Mesothelial cell of epicardium (in vitro differentiated cells): ENCODE results near the gene ALKBH2. TPM values are rescaled to one million over a fixed set of nuclear protein-coding genes. Genes with fewer than 3 reads are reported as not detected.

Experiments used
- DNase-seq, 2 experiments: peaks; one replicate each; pipeline ENCODE4 v3.0.0; 2021; ENCODE audit warnings: low spot score in 2 of 2; ENCODE audit not compliant: unreplicated experiment in 2 of 2
- H3K27ac Mint-ChIP-seq: 2 replicates; pipeline ENCODE4 v1.8.0; 2021; ENCODE audit warnings: mixed read lengths
- H3K27me3 Mint-ChIP-seq: 2 replicates; pipeline ENCODE4 v1.8.0; 2021; ENCODE audit warnings: low read depth, mixed read lengths
- H3K36me3 Mint-ChIP-seq: 2 replicates; pipeline ENCODE4 v1.8.0; 2021; ENCODE audit warnings: mixed read lengths
- H3K4me1 Mint-ChIP-seq: 2 replicates; pipeline ENCODE4 v1.8.0; 2021; ENCODE audit warnings: mixed read lengths
- H3K4me3 Mint-ChIP-seq: 2 replicates; pipeline ENCODE4 v1.8.0; 2021; ENCODE audit warnings: mild to moderate bottlenecking, moderate library complexity, mixed read lengths
- H3K9me3 Mint-ChIP-seq: 2 replicates; pipeline ENCODE4 v1.8.0; 2021; ENCODE audit warnings: mixed read lengths
- CTCF ChIP-seq: fragments of 200-600 bp; sonication (generic); IDR thresholded peaks from one replicate; pipeline ENCODE4 v1.5.0; 2021; ENCODE audit warnings: antibody characterized with exemption; ENCODE audit not compliant: unreplicated experiment
- total RNA-seq: library from RNA; stranded (reverse); gene quantifications from 3 replicates; pipeline ENCODE4 v1.2.1, GENCODE V29; 2021

ALKBH2 gene
- total RNA-seq, 1 donor from 2014 or later, result 37.3 TPM

GRCh38 chr12:109125791-109126190 lies 32.5 kb upstream of the ALKBH2 start:
- TF ChIP-seq CTCF, result no peak
- Mint-ChIP-seq H3K4me1 (no peaks in the 10 kb centered on the region), H3K36me3 (no peaks in the 10 kb centered on the region), H3K27ac (no peak overlapping the region), H3K9me3 (no peaks in the 10 kb centered on the region), H3K27me3 (peaks cover 4% of the 10 kb centered on the region), H3K4me3 (no peak overlapping the region)
- no peak for DNase-seq

GRCh38 chr12:109124878-109125648 lies 31.8 kb upstream of the ALKBH2 start:
- no peaks in the 10 kb centered on the region for H3K27me3 Mint-ChIP-seq
- no peak for TF ChIP-seq CTCF
- H3K4me3 Mint-ChIP-seq, result no peak overlapping the region
- no peaks in the 10 kb centered on the region for H3K9me3 Mint-ChIP-seq
- H3K27ac Mint-ChIP-seq, result no peak overlapping the region
- H3K4me1 Mint-ChIP-seq, result no peaks in the 10 kb centered on the region
- no peak for DNase-seq
- no peaks in the 10 kb centered on the region for H3K36me3 Mint-ChIP-seq

GRCh38 chr12:109121346-109121880 lies 28.1 kb upstream of the ALKBH2 start:
- no peak for DNase-seq
- H3K9me3 Mint-ChIP-seq, result no peaks in the 10 kb centered on the region
- H3K27me3 Mint-ChIP-seq, result no peaks in the 10 kb centered on the region
- H3K36me3 Mint-ChIP-seq, result no peaks in the 10 kb centered on the region
- no peak for TF ChIP-seq CTCF
- H3K27ac Mint-ChIP-seq, result no peak overlapping the region
- no peak overlapping the region for H3K4me3 Mint-ChIP-seq
- H3K4me1 Mint-ChIP-seq, result peaks cover 3% of the 10 kb centered on the region

GRCh38 chr12:109120557-109120956 lies 27.3 kb upstream of the ALKBH2 start:
- DNase-seq, result no peak
- Mint-ChIP-seq H3K27ac (no peak overlapping the region), H3K36me3 (no peaks in the 10 kb centered on the region), H3K9me3 (no peaks in the 10 kb centered on the region), H3K4me3 (no peak overlapping the region), H3K4me1 (peaks cover 11% of the 10 kb centered on the region), H3K27me3 (no peaks in the 10 kb centered on the region)
- no peak for TF ChIP-seq CTCF

GRCh38 chr12:109120095-109120494 lies 26.8 kb upstream of the ALKBH2 start:
- Mint-ChIP-seq H3K9me3 (no peaks in the 10 kb centered on the region), H3K27ac (no peak overlapping the region), H3K36me3 (no peaks in the 10 kb centered on the region), H3K4me3 (no peak overlapping the region), H3K4me1 (peaks cover 12% of the 10 kb centered on the region), H3K27me3 (no peaks in the 10 kb centered on the region)
- no peak for DNase-seq
- TF ChIP-seq CTCF, result no peak
